HL-60 (cell line): ENCODE data around the gene RELCH.

ENCODE experiments used
- DNase-seq, 2 experiments: peaks; one replicate each; pipeline ENCODE4 v3.0.0-alpha.2; 2010 to 2020; ENCODE audit warnings: low read depth in 1 of 2, low spot score in 1 of 2
- H3K27ac ChIP-seq: fragments of 250-450 bp; sonication (Bioruptor Pico); replicated peaks from 2 replicates; pipeline ENCODE4 v1.5.1; 2020; ENCODE audit warnings: mild to moderate bottlenecking, moderate library complexity
- H3K27me3 ChIP-seq: fragments of 250-450 bp; sonication (Bioruptor Pico); 2 replicates; pipeline ENCODE4 v1.5.1; 2021; ENCODE audit warnings: mild to moderate bottlenecking, moderate library complexity; ENCODE audit not compliant: insufficient read depth, poor library complexity, severe bottlenecking
- H3K4me3 ChIP-seq: replicated peaks from 2 replicates; pipeline ENCODE4 v1.5.1; 2011; ENCODE audit warnings: mild to moderate bottlenecking, control low read depth, low read length; ENCODE audit not compliant: insufficient read depth
- GABPA ChIP-seq: IDR thresholded peaks from 2 replicates; pipeline ENCODE4 v1.6.1; 2012; ENCODE audit warnings: low read depth
- POLR2AphosphoS5 ChIP-seq: IDR thresholded peaks from 2 replicates; pipeline ENCODE4 v1.6.1; 2012; ENCODE audit warnings: low read depth
- SPI1 ChIP-seq: IDR thresholded peaks from 2 replicates; pipeline ENCODE4 v1.6.1; 2012; ENCODE audit warnings: low read depth, mild to moderate bottlenecking, borderline replicate concordance
- TF ChIP-seq, protein P1 (sequence below): IDR thresholded peaks from one replicate; pipeline ENCODE4 v1.5.1; 2011; ENCODE audit warnings: low read length, control low read depth, inconsistent platforms; ENCODE audit not compliant: insufficient read depth
- TF ChIP-seq, protein P2 (sequence below): IDR thresholded peaks from 2 replicates; pipeline ENCODE4 v1.6.1; 2012; ENCODE audit warnings: low read depth; ENCODE audit not compliant: insufficient replicate concordance

Gene RELCH

GRCh38 chr18:62332964-62333695 lies 146.1 kb downstream of the RELCH start:
- H3K27ac ChIP-seq, result no peak overlapping the region
- peaks cover 2% of the 10 kb centered on the region for H3K27me3 ChIP-seq
- DNase-seq, result no peak

DNA sequence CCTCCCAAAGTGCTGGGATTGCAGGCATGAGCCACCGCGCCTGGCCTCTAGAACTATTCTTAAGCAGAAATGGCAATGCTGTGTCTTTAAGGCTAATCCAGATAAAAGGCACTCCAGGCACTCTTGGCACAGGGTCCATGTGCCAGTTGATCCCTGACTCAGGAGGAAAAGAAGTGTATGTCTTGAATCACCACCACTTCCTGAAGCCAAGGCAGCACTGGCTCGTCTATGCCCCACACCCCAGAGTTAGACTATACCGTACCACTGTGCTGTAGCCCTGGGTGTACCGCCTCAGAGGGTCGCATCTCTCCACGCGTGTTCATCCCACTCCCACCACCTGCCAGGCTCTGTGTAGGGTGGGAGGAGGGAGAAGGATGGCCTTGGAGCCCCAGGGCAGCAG lies 147.1 kb downstream of the RELCH start:
- H3K4me3 ChIP-seq, result no peak overlapping the region
- peaks cover 4% of the 10 kb centered on the region for H3K27me3 ChIP-seq
- H3K27ac ChIP-seq, result no peak overlapping the region
- DNase-seq, result no peak
- TF ChIP-seq SPI1, result no peak
- TF ChIP-seq, protein P1, sequence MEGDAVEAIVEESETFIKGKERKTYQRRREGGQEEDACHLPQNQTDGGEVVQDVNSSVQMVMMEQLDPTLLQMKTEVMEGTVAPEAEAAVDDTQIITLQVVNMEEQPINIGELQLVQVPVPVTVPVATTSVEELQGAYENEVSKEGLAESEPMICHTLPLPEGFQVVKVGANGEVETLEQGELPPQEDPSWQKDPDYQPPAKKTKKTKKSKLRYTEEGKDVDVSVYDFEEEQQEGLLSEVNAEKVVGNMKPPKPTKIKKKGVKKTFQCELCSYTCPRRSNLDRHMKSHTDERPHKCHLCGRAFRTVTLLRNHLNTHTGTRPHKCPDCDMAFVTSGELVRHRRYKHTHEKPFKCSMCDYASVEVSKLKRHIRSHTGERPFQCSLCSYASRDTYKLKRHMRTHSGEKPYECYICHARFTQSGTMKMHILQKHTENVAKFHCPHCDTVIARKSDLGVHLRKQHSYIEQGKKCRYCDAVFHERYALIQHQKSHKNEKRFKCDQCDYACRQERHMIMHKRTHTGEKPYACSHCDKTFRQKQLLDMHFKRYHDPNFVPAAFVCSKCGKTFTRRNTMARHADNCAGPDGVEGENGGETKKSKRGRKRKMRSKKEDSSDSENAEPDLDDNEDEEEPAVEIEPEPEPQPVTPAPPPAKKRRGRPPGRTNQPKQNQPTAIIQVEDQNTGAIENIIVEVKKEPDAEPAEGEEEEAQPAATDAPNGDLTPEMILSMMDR, result no peak
- no peak for TF ChIP-seq POLR2AphosphoS5
- no peak for TF ChIP-seq GABPA
- TF ChIP-seq, protein P2, sequence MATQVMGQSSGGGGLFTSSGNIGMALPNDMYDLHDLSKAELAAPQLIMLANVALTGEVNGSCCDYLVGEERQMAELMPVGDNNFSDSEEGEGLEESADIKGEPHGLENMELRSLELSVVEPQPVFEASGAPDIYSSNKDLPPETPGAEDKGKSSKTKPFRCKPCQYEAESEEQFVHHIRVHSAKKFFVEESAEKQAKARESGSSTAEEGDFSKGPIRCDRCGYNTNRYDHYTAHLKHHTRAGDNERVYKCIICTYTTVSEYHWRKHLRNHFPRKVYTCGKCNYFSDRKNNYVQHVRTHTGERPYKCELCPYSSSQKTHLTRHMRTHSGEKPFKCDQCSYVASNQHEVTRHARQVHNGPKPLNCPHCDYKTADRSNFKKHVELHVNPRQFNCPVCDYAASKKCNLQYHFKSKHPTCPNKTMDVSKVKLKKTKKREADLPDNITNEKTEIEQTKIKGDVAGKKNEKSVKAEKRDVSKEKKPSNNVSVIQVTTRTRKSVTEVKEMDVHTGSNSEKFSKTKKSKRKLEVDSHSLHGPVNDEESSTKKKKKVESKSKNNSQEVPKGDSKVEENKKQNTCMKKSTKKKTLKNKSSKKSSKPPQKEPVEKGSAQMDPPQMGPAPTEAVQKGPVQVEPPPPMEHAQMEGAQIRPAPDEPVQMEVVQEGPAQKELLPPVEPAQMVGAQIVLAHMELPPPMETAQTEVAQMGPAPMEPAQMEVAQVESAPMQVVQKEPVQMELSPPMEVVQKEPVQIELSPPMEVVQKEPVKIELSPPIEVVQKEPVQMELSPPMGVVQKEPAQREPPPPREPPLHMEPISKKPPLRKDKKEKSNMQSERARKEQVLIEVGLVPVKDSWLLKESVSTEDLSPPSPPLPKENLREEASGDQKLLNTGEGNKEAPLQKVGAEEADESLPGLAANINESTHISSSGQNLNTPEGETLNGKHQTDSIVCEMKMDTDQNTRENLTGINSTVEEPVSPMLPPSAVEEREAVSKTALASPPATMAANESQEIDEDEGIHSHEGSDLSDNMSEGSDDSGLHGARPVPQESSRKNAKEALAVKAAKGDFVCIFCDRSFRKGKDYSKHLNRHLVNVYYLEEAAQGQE, result no peak

More at GRCh38 chr18:62332964-62333695, 146.1 kb downstream of the RELCH start:
- TF ChIP-seq GABPA (no peak), SPI1 (no peak), POLR2AphosphoS5 (no peak)
- TF ChIP-seq, protein P1, result no peak
- TF ChIP-seq, protein P2, result no peak
- H3K4me3 ChIP-seq, result no peak overlapping the region

DNA sequence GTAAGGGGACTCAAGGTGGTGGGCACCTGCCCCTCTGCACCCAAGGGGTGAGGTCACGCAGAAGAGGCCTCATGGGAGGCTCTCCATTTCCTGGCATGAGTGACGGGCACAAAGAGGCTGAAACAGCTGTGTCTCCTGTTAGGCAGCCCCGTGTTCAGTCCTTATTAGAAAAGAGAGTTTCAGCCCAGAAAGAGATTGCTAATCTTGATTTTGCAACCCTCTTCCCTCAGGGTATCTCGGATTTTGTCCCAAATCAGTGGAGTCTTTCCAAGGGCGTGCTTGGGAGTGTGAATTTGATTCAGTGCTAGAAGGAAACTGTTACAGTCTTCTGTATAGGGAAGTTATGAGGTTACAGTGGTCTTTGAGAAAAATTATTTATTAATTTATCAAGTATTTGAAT lies 148.4 kb downstream of the RELCH start:
- Histone ChIP-seq H3K27ac (no peak overlapping the region), H3K27me3 (peaks cover 4% of the 10 kb centered on the region), H3K4me3 (no peak overlapping the region)
- no peak for DNase-seq
- TF ChIP-seq, protein P2, result no peak
- TF ChIP-seq, protein P1, result no peak
- TF ChIP-seq SPI1 (no peak), GABPA (no peak), POLR2AphosphoS5 (no peak)
